Activated CD8-positive, alpha-beta memory T cell treated with anti-CD3 and anti-CD28 coated beads, Interleukin-2, amount 50 U/mL, for 4 hours (primary cell): ENCODE measurements around the gene CDS1.
"Not testable (repeated sequence)": the region's sequence is repeated elsewhere in the genome, so short reads cannot be mapped to it uniquely, and the experiment has no call there.

Experiments used
- DNase-seq: peaks from one replicate; pipeline ENCODE4 v3.0.0-alpha.2; 2020

Gene CDS1

DNA sequence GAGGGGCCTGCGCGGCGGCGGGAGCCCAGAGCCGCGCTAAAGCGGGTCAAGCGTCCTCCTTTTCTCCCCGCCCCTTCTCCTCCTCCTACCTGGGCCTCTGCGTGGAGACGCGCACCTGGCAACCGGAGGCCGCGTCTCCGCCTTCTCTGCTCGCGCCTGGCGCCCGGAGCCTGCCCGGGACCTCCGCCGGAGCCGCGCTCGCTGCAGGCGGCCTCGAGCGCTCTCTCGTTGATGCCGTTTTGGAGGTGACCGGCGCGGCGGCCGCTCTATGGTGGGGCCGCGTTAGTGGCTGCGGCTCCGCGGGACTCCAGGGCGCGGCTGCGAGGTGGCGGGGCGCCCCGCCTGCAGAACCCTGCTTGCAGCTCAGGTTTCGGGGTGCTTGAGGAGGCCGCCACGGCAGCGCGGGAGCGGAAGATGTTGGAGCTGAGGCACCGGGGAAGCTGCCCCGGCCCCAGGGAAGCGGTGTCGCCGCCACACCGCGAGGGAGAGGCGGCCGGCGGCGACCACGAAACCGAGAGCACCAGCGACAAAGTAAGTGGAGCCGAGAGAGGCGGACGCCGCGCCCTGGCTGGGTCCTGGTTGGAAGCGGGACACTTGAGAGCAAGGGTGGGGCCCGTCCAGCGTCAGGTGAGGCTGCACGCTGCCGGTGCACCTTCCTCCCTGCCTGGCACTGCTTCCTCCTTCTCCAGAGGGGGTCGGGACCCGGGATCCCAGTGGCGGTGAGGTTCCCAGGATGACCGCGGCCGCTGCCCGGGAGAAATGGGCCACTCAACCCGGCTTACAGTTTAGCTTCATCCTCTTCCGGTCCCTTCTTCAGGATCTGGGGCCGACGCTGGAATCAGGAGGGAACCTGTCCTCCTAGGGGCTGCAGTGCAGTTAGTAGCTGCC, at the start of gene CDS1:
CDS1 (plus strand) TSS at position 140 of the 888 bp plus-strand sequence; CDS start at position 415, 275 bp downstream.
- no peak for DNase-seq

DNA sequence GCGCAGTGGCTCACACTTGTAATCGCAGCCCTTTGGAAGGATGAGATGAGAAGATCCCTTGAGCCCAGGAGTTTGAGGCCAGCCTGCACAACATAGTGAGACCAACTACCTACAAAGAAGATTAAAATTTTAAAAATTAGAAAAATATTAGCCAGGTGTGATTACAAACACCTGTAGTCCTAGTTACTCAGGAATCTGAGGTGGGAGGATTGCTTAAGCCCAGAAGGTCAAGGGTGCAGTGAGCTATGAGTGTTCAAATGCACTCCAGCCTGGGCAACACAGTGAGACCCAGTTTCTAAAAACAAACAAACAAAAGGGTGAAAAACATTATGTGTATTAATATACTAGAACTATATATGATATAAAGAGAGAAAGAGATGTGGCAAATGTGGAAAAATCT, 47.0 kb upstream of the CDS1 start:
- DNase-seq = no peak

DNA sequence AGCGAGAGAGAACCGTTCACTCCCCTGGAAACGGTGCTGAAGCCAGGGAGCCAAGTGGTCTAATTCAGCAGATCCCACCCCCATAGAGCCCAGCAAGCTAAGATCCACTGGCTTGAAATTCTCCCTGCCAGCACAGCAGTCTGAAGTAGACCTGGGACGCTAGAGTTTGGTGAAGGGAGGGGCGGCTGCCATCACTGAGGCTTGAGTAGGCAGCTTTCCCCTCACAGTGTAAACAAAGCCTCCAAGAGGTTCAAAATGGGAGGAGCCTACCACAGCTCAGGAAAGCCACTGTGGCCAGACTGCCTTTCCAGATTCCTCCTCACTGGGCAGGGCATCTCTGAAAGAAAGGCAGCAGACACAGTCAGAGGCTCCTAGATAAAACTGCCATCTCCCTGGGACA, 37.8 kb upstream of the CDS1 start:
- no peak for DNase-seq

DNA sequence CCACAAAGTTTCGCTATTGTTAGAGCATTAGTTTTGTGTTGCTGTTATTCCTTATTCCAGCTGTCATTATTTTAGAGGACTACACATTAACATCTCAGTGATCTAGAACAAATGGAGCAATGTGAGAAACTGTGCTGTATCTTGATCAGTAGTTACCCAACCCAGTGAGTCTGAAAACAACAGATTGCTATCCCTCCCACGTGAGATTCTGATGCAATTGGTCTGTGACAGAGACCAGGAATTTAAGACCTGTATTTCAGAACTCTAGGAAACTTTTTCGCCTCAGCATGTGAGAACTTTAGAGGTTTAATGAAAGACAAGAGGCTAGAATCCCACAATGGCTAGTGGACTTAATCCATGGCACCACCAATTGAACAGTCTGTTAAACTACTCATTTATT, 35.7 kb upstream of the CDS1 start:
- DNase-seq = no peak

DNA sequence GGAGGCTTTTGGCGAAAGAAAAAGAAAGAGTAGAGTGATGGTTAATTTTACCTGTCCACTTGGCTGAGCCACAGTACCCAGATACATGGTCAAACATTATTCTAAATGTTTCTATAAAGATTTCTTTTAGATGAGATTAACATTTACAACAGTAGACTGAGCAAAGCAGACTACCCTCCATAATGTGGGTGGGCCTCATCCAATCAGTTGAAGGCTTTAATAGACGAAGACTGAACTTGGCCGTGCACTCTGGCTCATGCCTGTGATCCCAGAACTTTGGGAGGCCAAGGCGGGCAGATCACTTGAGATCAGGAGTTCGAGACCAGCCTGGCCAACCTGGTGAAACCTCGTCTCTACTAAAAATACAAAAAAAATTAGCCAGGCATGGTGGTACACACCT, 33.7 kb upstream of the CDS1 start:
- DNase-seq = not testable (repeated sequence)

DNA sequence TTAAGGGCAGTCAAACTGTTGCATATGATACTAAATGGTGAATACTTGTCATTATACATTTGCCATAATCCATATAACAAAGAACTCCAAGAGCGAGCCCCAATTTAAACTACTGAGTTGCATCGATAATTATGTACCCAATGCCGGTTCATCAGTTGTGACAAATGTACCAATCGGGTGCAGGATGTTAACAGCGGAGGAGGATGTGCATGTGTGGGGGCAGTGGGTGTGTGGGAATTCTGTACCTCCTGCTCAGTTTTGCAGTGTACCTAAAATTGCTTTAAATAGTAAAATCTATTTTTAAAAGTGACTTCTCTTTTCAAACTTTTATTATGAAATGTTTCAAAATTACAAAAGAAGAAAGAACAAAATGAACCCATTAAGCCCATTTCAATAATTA, 20.8 kb upstream of the CDS1 start:
- no peak for DNase-seq

DNA sequence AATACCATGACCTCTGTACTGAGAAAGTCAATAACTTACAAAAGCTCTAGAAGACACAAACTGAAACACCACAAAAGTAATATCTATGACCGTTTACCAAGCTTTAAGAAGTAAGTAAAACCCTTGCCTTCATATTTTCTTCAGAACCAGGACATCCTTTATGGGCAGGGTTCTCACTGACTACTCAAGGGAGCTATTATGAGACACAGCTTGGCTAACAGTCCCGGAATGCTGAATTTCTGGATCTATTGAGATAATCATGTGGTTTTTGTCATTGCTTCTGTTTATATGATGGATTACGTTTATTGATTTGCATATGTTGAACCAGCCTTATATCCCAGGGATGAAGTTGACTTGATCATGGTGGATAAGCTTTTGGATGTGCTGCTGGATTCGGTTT, 19.9 kb upstream of the CDS1 start:
- DNase-seq = no peak

DNA sequence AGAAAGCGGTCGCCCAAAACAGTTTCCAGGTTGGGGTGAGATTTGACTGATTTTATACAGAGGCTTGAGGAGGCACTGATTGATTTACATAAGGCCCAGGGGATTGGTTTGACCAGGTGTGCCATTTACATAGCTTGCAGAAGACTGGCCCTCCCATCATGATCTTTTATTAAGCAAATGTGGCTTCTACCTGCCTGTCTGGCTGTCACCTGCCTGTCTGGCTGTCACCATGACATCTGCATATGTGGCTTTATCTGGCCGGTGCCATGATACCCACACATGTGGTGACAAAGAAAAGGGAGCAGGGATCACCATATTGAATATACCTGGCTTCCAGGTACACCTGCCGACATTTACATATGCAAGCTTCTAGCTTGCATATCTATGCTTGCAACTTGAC, 17.0 kb upstream of the CDS1 start:
- DNase-seq = no peak

DNA sequence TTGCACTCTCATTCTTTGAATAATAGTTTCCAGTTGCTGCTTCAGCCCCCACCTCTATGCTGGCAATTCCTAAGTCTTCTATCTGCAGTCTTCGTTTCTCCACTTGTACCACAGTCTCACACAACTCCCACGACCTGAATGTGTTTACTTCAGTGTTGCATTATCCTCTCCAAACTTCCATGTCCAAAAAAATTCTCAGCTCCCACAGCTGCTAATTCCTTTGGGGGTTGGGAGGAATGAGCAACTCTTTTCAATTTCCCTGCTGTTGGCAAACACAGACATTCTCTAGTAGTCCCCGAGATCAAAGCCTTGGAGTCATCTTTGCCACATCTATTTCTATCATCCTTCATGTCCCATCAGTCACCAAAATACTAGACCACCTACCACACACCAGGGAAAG, 14.4 kb upstream of the CDS1 start:
- DNase-seq = no peak

DNA sequence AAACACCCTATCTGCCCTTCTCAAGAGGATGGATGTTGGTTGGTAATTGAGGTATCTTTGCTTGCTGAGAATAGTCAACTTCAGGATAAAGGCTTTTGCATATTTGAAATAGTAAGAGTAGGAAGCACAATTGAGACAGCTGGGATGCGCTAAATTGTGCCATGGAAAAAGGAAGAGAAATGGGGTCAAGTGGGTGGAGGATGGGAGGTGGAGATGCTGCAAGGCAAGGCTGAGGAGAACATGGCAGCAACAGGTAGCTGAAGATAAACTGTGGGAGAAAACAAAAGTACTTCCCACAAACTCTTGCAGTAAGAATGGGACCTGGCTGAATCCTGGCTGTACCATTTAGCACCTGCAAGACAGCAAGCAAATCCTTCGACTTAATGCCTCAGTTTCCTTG, 13.9 kb upstream of the CDS1 start:
- DNase-seq = no peak

DNA sequence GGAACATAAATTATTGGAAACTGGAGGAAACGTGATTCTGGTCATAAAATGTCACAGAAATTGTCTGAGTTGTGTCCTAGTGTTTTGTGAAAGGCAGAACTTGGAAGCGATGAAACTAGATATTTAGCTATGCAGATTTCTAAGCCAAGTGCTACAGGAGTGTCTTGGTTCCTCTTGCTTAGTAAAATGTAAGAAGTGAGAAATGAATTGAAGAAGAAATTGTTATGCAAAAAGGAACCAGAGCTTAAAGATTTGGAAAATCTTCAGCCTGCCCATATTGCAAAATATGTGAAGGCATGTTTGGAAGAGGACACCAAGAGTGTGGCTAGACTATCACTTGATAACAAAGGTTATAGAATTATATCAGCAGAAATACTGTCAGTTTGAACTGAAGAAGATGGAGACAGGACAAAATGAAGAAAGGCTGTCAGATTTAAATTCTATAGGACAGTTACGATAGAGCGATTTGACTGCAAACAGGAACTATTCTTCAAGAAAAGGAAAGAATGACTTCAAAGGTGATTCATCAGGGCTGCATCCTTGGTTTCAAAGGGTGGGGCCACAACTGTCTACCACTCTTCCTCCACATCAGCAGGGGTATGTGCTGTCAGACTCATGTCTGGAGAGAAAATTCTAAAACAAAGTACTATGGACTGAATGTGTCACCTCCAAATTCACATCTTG, 9.4 kb upstream of the CDS1 start:
- DNase-seq = no peak

DNA sequence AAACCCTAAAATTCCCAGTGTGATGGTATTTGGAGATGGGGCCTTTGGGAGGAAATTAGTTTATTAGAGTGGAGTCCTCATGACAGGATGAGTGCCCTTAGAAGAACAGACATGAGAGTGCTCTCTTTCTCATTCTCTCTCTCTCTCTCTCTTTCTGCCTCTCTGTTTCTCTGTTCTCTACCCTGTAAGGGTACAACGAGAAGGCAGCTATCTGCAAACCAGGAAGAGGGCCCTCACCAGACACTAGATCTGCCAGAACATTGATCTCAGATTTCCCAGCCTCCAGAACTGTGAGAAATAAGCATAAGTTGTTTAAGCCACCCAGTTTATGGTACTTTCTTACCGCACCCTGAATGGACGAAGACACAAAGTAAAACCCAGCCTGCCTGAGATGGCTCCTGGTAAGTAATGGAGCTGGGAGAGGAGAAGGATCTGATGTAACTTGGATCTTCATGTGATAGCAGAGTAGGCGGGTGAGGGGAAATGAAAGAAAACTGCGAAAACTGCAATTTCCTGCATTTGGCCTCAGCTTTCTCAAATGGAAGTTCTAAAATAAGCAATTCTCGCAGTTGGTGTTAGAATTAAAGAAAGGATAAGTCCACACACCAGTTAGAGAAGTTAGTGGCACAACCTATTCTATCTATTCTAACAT, 8.7 kb upstream of the CDS1 start:
- DNase-seq = no peak

DNA sequence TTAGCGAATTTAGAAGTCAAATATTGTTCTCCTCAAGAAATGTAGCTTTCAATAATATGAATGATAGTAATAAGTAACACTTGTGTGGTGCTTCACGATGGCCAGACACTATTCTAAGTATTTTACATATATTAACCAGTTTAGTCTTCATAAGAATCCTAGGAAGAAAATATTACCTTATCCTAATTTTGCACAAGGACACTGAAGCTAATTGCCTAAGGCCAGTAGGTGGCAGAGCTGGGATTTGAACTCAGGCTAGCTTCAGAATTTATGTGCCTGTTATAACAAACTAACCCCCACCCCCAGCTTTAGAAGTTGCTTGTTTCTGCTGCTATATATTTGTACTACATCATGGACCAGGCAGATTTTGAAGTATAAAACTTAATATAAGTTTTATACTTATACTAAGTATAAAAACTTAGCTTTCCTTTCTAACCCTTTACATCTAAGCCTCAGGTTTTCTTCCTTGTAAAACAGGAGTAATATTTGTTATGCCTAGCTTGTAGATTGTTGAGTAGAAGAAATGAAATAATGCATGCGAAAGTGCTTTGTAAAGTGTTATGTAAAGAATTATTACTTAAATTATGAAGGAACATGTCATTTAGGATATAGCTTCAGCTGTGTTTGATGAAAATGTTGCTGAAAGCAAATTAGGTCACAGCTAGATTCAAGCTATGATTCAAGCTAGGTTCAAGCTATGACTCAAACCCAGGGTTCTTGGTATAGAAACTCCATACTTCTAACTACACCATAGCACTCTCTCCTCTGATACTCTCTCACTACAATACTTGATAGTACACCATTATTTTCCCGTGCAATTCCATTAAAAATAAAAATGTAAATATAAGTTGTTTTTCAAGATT, 4.2 kb upstream of the CDS1 start:
- DNase-seq = no peak

DNA sequence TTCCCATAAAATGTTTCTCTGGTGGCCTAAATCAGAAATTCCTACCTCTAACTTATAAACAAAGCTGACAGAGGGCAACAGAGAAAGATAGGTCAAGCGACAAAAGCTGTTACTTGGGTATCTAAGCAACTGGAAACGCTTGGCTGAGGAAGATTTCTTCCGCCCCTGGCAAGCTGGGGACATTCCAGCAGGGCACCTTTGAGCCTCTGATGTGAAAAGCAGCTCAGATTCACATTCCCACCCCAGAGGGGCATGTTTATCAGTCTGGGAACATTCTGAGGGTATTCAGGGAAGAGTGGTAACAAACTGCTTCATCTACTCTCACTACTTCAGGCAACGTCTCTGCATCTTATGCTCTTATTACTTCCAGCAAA, 3.5 kb upstream of the CDS1 start:
- no peak for DNase-seq

DNA sequence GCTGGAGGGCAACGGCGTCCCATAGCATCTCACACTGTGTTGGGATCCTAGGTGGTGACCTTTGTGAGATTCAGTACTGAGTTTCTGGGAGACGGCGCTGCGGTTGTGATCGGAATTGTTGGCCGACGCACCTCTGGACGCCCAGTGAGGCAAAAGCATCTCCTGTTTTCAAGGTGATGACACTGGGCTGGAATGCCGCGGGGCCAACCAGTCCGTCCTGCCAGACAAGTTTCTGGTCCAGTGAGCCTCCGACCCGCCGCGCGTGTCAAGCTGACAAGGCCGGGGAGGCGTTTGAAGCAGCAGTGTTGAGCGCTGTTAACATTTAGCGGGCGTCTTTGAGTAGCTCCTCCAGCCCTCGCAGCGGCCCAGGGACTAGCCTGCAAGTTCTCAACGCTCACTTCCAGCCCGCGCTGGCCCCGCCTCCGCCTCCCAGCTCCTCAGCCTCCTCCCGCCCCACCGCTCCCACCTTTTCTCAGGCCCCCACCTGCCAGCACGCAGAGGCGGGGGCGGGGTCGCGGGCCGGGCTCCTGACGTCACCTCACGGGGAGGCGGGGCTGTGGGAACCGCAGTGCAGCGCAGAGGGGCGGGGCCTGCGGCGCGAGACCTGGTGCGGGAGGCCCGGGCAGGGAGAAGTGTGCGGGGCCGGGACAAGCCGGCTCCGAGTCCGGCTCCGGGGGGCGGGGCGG, 482 bp upstream of the CDS1 start:
- peak; percentile 95 for DNase-seq

DNA sequence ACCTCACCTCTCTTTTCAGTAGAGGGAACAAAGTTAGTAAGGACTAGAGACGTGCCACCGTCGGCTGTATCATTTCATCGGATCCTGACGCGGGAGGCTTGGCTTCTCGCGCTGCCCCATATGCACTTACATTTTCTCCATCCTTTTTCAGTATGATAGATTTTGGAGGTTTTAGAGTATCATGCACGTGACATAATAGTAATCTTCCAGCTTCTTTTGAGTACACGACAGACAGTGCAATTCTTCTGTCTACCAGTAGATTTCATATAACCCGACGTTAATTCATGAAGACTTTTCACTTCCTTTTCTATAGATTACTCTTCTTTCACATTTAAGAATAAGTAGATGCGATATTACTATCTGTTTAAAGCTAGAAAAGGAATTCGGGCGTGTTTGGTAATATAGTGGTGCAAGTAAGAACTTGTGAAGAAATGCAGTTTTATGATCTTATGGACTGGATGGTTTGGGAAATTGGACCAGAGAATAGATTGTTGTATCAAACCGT, 1.0 kb downstream of the CDS1 start:
- DNase-seq = no peak

DNA sequence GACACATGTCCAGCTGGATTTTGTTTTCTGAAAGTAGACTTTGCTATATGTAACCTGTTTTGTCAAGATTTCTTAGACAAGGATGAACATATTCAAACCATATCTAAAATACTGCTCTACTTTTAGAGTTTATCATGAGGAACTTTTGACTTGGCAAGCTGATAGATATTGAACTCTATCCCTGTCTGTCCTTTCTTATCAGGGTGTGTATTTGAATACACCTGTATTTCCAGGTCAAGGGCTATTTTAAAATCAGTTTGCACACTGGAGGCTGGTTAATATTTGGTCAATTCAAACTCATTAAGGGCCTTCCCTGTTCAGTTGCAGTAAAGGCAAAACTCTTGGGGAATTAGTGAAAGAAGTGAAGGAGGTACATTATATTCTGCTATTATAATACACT, 2.3 kb downstream of the CDS1 start:
- no peak for DNase-seq

DNA sequence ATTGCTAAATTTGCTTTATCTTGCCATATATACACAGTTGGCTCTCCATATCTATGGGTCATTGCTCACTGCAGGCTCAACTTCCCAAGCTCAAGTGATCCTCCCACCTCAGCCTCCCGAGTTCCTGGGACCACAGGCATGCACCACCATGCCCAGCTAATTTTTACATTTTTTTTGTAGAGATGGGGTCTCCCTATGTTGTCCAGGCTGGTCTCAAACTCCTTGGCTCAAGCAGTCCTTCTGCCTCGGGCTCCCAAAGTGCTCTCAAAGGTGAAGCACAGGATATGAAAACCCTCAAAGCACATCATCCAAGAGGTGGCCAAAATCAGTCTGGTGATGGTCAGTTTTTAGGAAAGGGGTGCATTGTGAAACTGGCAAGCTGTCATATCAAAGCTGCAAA, 11.8 kb downstream of the CDS1 start:
- no peak for DNase-seq

DNA sequence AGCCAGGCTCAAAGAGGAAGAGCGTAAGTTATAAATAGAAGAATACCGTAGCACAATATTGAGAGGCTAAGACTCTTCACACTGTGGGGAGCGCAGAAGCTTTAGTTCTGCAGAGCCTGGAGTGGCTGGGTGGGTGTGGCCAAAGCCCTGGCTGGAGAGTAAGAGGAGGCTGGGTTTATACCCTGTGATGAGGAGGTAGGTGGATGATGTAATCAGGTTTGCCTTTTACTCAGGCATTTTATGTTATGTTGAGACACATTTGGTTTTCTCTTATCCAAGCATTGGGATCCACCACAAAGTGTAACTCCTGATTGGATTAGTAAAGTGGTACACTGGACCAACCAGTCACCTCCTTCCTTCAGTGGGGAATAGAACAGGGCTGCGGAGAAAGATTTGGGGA, 13.9 kb downstream of the CDS1 start:
- no peak for DNase-seq

DNA sequence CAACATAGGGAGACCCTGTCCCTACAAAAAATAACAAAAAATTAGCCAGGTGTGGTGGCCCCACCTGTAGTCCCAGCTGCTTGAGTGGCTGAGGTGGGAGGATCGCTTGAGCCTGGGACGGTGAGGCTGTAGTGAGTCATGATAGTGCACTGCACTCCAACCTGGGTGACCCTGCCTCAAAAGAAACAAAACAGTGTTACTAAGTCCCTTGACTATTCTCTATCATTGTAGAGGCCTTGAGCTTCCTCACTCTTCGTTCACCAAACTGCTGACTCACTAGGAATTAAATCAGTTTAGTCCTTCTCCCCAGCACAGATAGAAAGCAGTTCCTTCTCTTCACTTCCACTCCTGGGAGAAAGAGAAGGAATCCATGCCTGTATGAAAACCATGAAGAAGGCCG, 14.5 kb downstream of the CDS1 start:
- no peak for DNase-seq

DNA sequence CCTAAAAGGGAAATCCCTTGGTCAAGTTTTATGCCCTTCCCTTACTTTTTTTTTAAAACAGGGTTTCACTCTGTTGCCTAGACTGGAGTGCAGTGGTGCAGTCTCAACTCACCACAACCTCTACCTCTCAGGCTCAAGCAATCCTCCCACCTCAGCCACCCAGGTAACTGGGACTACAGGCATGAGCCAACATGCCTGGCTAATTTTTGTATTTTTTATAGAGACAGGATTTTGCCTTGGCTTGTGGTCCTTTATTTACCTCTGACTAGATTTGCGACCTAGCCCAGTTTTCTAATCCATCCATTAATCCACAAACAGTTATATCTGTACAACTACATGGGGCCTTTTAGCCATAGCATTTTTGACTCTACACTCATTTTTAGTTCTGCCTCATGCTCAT, 23.7 kb downstream of the CDS1 start:
- no peak for DNase-seq

DNA sequence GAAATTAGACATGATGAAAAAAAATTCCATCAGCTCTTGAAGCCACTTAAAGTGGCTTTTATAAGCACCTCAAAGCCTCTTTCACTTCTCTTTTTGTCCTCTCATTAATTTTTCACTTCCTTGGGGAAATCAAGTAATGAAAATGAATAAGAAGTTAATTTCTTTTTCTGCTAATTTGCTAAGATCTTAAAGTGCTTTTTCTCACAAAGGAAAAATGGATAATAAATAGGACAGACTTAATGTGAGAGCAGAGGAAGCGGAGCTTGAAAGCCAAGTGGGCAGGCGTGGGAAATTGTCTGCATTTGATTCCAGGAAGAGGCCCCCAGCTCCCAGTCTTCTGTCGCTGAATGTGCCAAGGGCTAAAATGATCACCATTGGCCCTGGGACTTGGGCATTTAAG, 28.6 kb downstream of the CDS1 start:
- DNase-seq = no peak
